ENCODE results near the gene CMIP. TPM values are rescaled to one million over a fixed set of nuclear protein-coding genes. Genes with fewer than 3 reads are reported as not detected.

Gene CMIP
- total and polyA plus RNA-seq, 10 of the 15 experiments (the other 5 are each of a cell fraction or from before 2014, with no cell fraction given) = 1.2 to 43.2 (median 4.4) TPM

DNA sequence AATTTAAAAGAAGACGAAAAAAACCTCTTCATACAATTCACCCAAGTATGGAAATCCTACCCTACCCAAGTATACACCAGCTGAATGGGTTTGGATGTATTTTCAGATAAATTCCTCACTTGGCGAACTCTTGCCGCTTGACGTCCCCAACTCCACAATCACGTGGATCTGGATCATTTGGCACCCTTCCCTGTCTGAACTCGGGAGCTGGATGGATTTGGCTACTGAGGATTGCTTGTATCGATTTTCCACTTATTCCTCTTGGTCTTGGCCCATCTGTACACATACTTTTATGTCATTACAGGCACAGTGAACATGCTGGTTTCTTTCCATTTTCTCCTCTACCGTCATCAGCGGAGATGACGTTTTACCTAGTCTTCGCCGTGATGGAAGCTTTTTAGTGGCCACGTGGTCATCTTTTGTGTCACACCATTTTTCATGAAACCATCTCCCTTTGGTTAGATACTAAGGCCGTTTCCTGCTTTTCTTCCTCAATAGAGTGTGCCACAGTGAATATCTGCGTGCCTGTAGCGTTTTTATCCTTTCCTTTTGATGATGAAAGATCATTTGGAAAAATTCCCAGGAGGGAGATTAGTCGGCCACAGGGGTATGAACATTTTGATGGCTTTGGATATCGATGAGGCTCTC lies 47.1 kb downstream of the CMIP start:
- 91% methylated on average over 18 of the region's 18 CpGs for WGBS (ENCODE audit: insufficient coverage, insufficient replicate concordance, low lambda C conversion rate, missing lambda C conversion rate)
- ChIA-PET POLR2A (interaction anchor here (1.0 kb wide), 1 partner anchor 18 kb away, joined by 3 read pairs; no protein-coding TSS in a partner anchor), RAD21 (ENCODE audit: unreplicated experiment) (no interaction called here)
- TF ChIP-seq JUND (IDR thresholded peaks at IDR 0.05; ENCODE audit: low read depth, low read length) (no peak), CHD1 (IDR thresholded peaks at IDR 0.05; ENCODE audit: low read depth, low read length) (no peak), ZNF384 (IDR thresholded peaks at IDR 0.05; ENCODE audit: borderline replicate concordance, low read depth, low read length) (no peak), NRF1 (conservative IDR thresholded peaks at IDR 0.05; ENCODE audit: low read depth, low read length) (no peak), PAX8 (IDR thresholded peaks at IDR 0.05) (no peak), EP300 (IDR thresholded peaks at IDR 0.05; ENCODE audit: borderline replicate concordance in 1 of 2, control insufficient read depth in 1 of 2, low read depth in 2 of 2, low read length in 2 of 2) (no peak), LARP7 (IDR thresholded peaks at IDR 0.05) (no peak), IRF4 (IDR thresholded peaks at IDR 0.05; ENCODE audit: low read depth, low read length) (no peak), CHD2 (IDR thresholded peaks at IDR 0.05; ENCODE audit: borderline replicate concordance, low read depth, low read length) (no peak), GABPA (IDR thresholded peaks at IDR 0.05; ENCODE audit: low read depth) (no peak)
- TF ChIP-seq, protein P1, sequence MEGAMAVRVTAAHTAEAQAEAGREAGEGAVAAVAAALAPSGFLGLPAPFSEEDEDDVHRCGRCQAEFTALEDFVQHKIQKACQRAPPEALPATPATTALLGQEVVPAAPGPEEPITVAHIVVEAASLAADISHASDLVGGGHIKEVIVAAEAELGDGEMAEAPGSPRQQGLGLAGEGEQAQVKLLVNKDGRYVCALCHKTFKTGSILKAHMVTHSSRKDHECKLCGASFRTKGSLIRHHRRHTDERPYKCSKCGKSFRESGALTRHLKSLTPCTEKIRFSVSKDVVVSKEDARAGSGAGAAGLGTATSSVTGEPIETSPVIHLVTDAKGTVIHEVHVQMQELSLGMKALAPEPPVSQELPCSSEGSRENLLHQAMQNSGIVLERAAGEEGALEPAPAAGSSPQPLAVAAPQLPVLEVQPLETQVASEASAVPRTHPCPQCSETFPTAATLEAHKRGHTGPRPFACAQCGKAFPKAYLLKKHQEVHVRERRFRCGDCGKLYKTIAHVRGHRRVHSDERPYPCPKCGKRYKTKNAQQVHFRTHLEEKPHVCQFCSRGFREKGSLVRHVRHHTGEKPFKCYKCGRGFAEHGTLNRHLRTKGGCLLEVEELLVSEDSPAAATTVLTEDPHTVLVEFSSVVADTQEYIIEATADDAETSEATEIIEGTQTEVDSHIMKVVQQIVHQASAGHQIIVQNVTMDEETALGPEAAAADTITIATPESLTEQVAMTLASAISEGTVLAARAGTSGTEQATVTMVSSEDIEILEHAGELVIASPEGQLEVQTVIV (IDR thresholded peaks at IDR 0.05; ENCODE audit: borderline replicate concordance, partially characterized antibody) = no peak
- TF ChIP-seq, protein P2, sequence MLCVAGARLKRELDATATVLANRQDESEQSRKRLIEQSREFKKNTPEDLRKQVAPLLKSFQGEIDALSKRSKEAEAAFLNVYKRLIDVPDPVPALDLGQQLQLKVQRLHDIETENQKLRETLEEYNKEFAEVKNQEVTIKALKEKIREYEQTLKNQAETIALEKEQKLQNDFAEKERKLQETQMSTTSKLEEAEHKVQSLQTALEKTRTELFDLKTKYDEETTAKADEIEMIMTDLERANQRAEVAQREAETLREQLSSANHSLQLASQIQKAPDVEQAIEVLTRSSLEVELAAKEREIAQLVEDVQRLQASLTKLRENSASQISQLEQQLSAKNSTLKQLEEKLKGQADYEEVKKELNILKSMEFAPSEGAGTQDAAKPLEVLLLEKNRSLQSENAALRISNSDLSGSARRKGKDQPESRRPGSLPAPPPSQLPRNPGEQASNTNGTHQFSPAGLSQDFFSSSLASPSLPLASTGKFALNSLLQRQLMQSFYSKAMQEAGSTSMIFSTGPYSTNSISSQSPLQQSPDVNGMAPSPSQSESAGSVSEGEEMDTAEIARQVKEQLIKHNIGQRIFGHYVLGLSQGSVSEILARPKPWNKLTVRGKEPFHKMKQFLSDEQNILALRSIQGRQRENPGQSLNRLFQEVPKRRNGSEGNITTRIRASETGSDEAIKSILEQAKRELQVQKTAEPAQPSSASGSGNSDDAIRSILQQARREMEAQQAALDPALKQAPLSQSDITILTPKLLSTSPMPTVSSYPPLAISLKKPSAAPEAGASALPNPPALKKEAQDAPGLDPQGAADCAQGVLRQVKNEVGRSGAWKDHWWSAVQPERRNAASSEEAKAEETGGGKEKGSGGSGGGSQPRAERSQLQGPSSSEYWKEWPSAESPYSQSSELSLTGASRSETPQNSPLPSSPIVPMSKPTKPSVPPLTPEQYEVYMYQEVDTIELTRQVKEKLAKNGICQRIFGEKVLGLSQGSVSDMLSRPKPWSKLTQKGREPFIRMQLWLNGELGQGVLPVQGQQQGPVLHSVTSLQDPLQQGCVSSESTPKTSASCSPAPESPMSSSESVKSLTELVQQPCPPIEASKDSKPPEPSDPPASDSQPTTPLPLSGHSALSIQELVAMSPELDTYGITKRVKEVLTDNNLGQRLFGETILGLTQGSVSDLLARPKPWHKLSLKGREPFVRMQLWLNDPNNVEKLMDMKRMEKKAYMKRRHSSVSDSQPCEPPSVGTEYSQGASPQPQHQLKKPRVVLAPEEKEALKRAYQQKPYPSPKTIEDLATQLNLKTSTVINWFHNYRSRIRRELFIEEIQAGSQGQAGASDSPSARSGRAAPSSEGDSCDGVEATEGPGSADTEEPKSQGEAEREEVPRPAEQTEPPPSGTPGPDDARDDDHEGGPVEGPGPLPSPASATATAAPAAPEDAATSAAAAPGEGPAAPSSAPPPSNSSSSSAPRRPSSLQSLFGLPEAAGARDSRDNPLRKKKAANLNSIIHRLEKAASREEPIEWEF (IDR thresholded peaks at IDR 0.05; ENCODE audit: insufficient replicate concordance, low read depth, low read length) = no peak
- TF ChIP-seq, protein P3, sequence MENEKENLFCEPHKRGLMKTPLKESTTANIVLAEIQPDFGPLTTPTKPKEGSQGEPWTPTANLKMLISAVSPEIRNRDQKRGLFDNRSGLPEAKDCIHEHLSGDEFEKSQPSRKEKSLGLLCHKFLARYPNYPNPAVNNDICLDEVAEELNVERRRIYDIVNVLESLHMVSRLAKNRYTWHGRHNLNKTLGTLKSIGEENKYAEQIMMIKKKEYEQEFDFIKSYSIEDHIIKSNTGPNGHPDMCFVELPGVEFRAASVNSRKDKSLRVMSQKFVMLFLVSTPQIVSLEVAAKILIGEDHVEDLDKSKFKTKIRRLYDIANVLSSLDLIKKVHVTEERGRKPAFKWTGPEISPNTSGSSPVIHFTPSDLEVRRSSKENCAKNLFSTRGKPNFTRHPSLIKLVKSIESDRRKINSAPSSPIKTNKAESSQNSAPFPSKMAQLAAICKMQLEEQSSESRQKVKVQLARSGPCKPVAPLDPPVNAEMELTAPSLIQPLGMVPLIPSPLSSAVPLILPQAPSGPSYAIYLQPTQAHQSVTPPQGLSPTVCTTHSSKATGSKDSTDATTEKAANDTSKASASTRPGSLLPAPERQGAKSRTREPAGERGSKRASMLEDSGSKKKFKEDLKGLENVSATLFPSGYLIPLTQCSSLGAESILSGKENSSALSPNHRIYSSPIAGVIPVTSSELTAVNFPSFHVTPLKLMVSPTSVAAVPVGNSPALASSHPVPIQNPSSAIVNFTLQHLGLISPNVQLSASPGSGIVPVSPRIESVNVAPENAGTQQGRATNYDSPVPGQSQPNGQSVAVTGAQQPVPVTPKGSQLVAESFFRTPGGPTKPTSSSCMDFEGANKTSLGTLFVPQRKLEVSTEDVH (IDR thresholded peaks at IDR 0.05; ENCODE audit: low read depth, partially characterized antibody) = no peak

More for the DNA sequence above, 47.1 kb downstream of the CMIP start:
- H4K20me1 ChIP-seq (ENCODE audit: control insufficient read depth, insufficient read depth) = no peaks in the 10 kb centered on the region; the same call in 1 of the 2 replicates
- ChIA-PET CTCF (no interaction called here), SMC1A (ENCODE audit: uncharacterized antibody, unreplicated experiment) (interaction anchor here (0.9 to 1.0 kb wide), 2 partner anchors 30 to 60 kb away, joined by 3 read pairs; no protein-coding TSS in a partner anchor)
- no peaks in the 10 kb centered on the region for H3K9me3 ChIP-seq (replicated peaks; ENCODE audit: control insufficient read depth, insufficient read depth, low read length)
- intact Hi-C loops (cut with micrococcal nuclease; ENCODE audit: unreplicated experiment) (no loop called here), in situ Hi-C loops (cut with MboI) (no loop called here)
- DNase-seq (ENCODE audit: low read depth, low spot score) (no peak), FAIRE-seq (no peak), ATAC-seq (no peak)
- no peak overlapping the region for H3K4me2 ChIP-seq (ENCODE audit: control insufficient read depth, insufficient read depth)
- H3K36me3 ChIP-seq (ENCODE audit: control insufficient read depth in 2 of 2, insufficient read depth in 2 of 2, low read length in 1 of 2) = peaks cover 0 to 2% of the 10 kb centered on the region in 2 experiments; a peak in 2 of 4 replicates
- no peak overlapping the region for H3K9ac ChIP-seq (ENCODE audit: control insufficient read depth, insufficient read depth, low read length)
- H2AFZ ChIP-seq (ENCODE audit: control insufficient read depth, low read depth, low read length) = no peak overlapping the region
- peaks cover 9% of the 10 kb centered on the region for H3K4me1 ChIP-seq (ENCODE audit: control insufficient read depth, insufficient read depth, low read length)
- no TSS peak for BruUV-seq (replicated peaks)
- H3K27ac ChIP-seq (ENCODE audit: control insufficient read depth, insufficient read depth) = no peak overlapping the region
- H3K4me3 ChIP-seq = no peak overlapping the region
- H3K79me2 ChIP-seq (ENCODE audit: control insufficient read depth, insufficient read depth, low read length) = peaks cover 12% of the 10 kb centered on the region
- H3K27me3 ChIP-seq (replicated peaks in 1 of 2; ENCODE audit: control insufficient read depth in 2 of 2, insufficient read depth in 2 of 2, low read length in 1 of 2) = no peaks in the 10 kb centered on the region

Measured in GM12878 (cell line).